Esophagus squamous epithelium (tissue), 5 donors: ENCODE measurements around the gene TBPL2. TPM values are rescaled to one million over a fixed set of nuclear protein-coding genes. Genes with fewer than 3 reads are reported as not detected.

Experiments used
- DNase-seq: peaks from one replicate; lab custom pipeline; 2025; lab: John Stamatoyannopoulos, UW
- H3K27ac ChIP-seq, 4 donors: fragments of 200-600 bp; sonication (generic); one replicate each; pipeline ENCODE4 v1.5.1; 2016 to 2019; ENCODE audit warnings: mild to moderate bottlenecking in 1 of 4
- H3K27me3 ChIP-seq, 4 donors: fragments of 200-600 bp; sonication (generic); 1 replicate in 3 of 4; 2 replicates in 1 of 4; pipeline versions ENCODE4 v1.5.1 to v1.6.0; 2017 to 2021; ENCODE audit warnings: antibody characterized with exemption in 1 of 4
- H3K36me3 ChIP-seq, 3 donors: fragments of 200-600 bp; sonication (generic); one replicate each; pipeline ENCODE4 v1.5.1; 2016 to 2019
- H3K4me1 ChIP-seq, 3 donors: fragments of 200-600 bp; sonication (generic); one replicate each; pipeline ENCODE4 v1.5.1; 2017 to 2019
- H3K4me3 ChIP-seq, 4 donors: fragments of 200-600 bp; sonication (generic); 1 replicate in 3 of 4; 2 replicates in 1 of 4; pipeline ENCODE4 v1.5.1; 2016 to 2019; ENCODE audit warnings: mild to moderate bottlenecking in 2 of 4, moderate library complexity in 1 of 4
- H3K9me3 ChIP-seq, 3 donors: fragments of 200-600 bp; sonication (generic); one replicate each; pipeline ENCODE4 v1.5.1; 2016 to 2019
- POLR2A ChIP-seq, 4 donors: fragments of 450-650 bp; IDR thresholded peaks; one replicate each; pipeline ENCODE4 v1.6.1; 2017; ENCODE audit warnings: antibody characterized with exemption in 4 of 4, mild to moderate bottlenecking in 4 of 4, moderate library complexity in 3 of 4
- WGBS, 2 donors: methylation state at CpG; one replicate each; pipeline ENCODE4 v1.1.5; 2018; 5-methylcytosine and 5-hydroxymethylcytosine counted together
- intact Hi-C: fragments of 100-400 bp; cut with DNase I; formaldehyde crosslinking; loops from one replicate; pipeline ENCODE4 v1.15.0; 2022
- total RNA-seq, 4 donors: library from RNA; depleted of rRNA; stranded (reverse); fragments of >200 nt; gene quantifications; one replicate each; pipeline ENCODE4 v1.1.0, GENCODE V29; 2016
- TF ChIP-seq, protein P1 (sequence below), 6 experiments: fragments of 450-650 bp in 4 of 6; fragments of 200-600 bp in 2 of 6; sonication (generic) in 2 of 6; IDR thresholded peaks; one replicate each; pipeline ENCODE4 v1.5.1; 2016 to 2019; ENCODE audit warnings: antibody characterized with exemption in 6 of 6, mild to moderate bottlenecking in 4 of 6, moderate library complexity in 4 of 6
- donor health status: DM: yes; HTN: yes; CAD: no.

TBPL2 gene
- total RNA-seq, 4 donors from 2014 or later: not detected

DNA sequence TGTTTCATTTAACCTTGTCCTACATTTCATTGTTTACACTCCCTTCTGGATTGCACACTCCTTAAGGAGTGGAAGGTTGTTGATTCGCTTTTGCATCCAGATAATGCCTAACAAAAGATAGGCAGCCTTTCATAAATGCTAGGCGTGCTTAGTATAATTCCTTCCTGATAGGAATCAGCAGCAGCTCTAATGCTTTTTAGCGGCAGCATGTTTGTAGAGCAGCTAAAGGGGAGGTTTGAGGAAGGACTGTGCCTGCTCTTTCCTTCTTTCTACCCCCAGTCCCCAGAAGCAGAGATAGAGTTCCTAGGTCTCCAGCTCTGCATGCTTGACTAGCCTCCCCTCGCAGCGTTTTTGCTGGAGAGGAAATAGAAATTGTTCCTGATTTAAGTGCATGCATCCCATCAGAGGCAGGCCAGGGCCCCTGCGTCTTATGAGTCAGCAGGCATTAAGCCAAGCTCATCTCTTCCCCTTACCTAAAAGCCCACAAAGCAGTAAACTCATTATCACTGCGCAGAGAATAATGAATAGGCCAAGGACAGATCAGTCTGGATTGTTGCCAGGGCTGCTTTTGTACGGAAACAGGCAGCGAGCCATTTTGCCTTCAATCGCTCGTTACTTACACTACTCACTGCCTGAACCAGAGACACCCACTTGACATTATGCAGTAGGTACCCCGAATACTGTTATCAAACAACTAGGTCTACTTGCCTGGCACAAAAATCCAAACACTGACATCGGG lies 14.0 kb upstream of the TBPL2 start:
- Histone ChIP-seq H3K27me3 (no peaks in the 10 kb centered on the region), H3K36me3 (no peaks in the 10 kb centered on the region), H3K4me3 (peak overlapping the region in 1 of 4 donors; percentile 15), H3K27ac (peak overlapping the region in 3 of 4 donors; percentile 6 to 46 (median 40)), H3K9me3 (no peaks in the 10 kb centered on the region), H3K4me1 (peaks cover 17 to 69% (median 33%) of the 10 kb centered on the region in 3 donors)
- 15 to 26% methylated on average over 10 to 11 of the region's 13 CpGs for WGBS, 2 donors
- TF ChIP-seq POLR2A (IDR thresholded peaks at IDR 0.05): no peak
- TF ChIP-seq, protein P1, sequence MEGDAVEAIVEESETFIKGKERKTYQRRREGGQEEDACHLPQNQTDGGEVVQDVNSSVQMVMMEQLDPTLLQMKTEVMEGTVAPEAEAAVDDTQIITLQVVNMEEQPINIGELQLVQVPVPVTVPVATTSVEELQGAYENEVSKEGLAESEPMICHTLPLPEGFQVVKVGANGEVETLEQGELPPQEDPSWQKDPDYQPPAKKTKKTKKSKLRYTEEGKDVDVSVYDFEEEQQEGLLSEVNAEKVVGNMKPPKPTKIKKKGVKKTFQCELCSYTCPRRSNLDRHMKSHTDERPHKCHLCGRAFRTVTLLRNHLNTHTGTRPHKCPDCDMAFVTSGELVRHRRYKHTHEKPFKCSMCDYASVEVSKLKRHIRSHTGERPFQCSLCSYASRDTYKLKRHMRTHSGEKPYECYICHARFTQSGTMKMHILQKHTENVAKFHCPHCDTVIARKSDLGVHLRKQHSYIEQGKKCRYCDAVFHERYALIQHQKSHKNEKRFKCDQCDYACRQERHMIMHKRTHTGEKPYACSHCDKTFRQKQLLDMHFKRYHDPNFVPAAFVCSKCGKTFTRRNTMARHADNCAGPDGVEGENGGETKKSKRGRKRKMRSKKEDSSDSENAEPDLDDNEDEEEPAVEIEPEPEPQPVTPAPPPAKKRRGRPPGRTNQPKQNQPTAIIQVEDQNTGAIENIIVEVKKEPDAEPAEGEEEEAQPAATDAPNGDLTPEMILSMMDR (IDR thresholded peaks at IDR 0.05): no peak
- DNase-seq: no peak
- intact Hi-C loops: no loop called here

DNA sequence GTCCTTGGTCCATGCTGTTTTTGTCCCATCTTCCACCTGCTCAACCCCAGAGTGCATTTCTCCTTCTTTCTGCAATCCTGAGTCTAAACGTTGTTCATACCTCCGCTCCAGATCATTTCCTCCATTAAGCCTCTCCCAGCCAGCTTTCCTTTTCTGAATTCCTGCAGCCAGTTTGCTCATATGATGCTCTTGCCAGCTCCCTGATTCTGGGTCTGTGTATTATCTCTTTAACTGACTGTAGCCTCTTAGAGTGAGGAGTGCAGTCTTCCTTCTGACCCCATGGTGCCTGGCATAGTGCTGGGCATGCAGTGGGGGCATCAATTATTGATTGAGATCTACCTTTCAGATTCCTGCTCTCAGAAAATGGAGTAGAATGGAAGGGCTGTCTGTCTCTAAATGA lies 11.5 kb upstream of the TBPL2 start:
- H3K27me3 ChIP-seq: no peaks in the 10 kb centered on the region
- peak overlapping the region in 1 of 4 donors; percentile 32 for H3K27ac ChIP-seq
- TF ChIP-seq, protein P1 (IDR thresholded peaks at IDR 0.05): no peak
- no peak for TF ChIP-seq POLR2A (IDR thresholded peaks at IDR 0.05)
- 54 to 56% methylated on average over 2 of the region's 2 CpGs for WGBS, 2 donors
- H3K4me3 ChIP-seq: no peak overlapping the region
- no peaks in the 10 kb centered on the region for H3K9me3 ChIP-seq
- peaks cover 17 to 82% (median 46%) of the 10 kb centered on the region in 3 donors for H3K4me1 ChIP-seq
- intact Hi-C loops: no loop called here
- H3K36me3 ChIP-seq: no peaks in the 10 kb centered on the region
- no peak for DNase-seq

DNA sequence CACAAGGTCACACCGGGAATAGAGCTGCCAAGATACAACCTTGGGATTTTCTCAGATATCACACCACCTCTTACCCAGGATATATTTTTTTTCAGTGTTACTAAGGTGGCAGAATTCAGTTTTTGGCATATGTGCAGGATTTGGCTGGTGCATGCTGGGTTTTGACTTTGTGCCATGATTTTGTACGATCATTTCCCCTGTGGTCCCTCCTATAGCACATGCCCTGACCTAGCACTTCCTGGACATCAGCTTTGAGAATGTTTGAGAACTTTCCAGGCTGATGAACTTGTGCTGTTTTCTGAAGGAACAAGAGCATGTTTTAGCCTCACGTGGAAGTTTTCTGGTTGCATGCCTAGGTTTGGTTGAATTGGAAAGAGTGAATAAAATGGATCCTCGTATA lies 11.0 kb upstream of the TBPL2 start:
- peaks cover 17 to 88% (median 46%) of the 10 kb centered on the region in 3 donors for H3K4me1 ChIP-seq
- DNase-seq: no peak
- TF ChIP-seq POLR2A (IDR thresholded peaks at IDR 0.05): no peak
- TF ChIP-seq, protein P1 (IDR thresholded peaks at IDR 0.05): no peak
- H3K27me3 ChIP-seq: no peaks in the 10 kb centered on the region
- intact Hi-C loops: no loop called here
- peak overlapping the region in 1 of 4 donors; percentile 56 for H3K27ac ChIP-seq
- H3K4me3 ChIP-seq: no peak overlapping the region
- WGBS, 2 donors: 18 to 31% methylated on average over 4 of the region's 4 CpGs
- no peaks in the 10 kb centered on the region for H3K9me3 ChIP-seq
- H3K36me3 ChIP-seq: no peaks in the 10 kb centered on the region

GRCh38 chr14:55450987-55451386 lies 10.6 kb upstream of the TBPL2 start:
- TF ChIP-seq POLR2A (IDR thresholded peaks at IDR 0.05): no peak
- TF ChIP-seq, protein P1 (IDR thresholded peaks at IDR 0.05): no peak
- Histone ChIP-seq H3K9me3 (no peaks in the 10 kb centered on the region), H3K27ac (peak overlapping the region in 1 of 4 donors; percentile 56), H3K4me1 (peaks cover 17 to 91% (median 46%) of the 10 kb centered on the region in 3 donors), H3K36me3 (no peaks in the 10 kb centered on the region), H3K4me3 (no peak overlapping the region), H3K27me3 (no peaks in the 10 kb centered on the region)
- DNase-seq: no peak
- intact Hi-C loops: no loop called here

GRCh38 chr14:55450539-55450938 lies 10.1 kb upstream of the TBPL2 start:
- TF ChIP-seq, protein P1 (IDR thresholded peaks at IDR 0.05): no peak
- no peak for TF ChIP-seq POLR2A (IDR thresholded peaks at IDR 0.05)
- Histone ChIP-seq H3K36me3 (no peaks in the 10 kb centered on the region), H3K9me3 (no peaks in the 10 kb centered on the region), H3K4me3 (no peak overlapping the region), H3K4me1 (peaks cover 17 to 91% (median 46%) of the 10 kb centered on the region in 3 donors), H3K27ac (peak overlapping the region; percentile 2 to 56 (median 34)), H3K27me3 (no peaks in the 10 kb centered on the region)
- 36 to 42% methylated on average over 2 to 3 of the region's 3 CpGs for WGBS, 2 donors
- intact Hi-C loops: no loop called here
- no peak for DNase-seq
